Endothelial cell of umbilical vein (primary cell): ENCODE data around the gene EPHB6. TPM values are rescaled to one million over a fixed set of nuclear protein-coding genes. Genes with fewer than 3 reads are reported as not detected.

Experiments
- BruUV-seq: library from RNA; stranded (reverse); fragments of 400-500 nt; replicated peaks from 2 replicates; lab custom pipeline; 2021; lab: Mats Ljungman, UMichigan
- CTCF ChIA-PET: fragments of 300-600, 350-600 bp; sonication (Branson Sonifier 250); formaldehyde crosslinking; loops from one replicate; lab custom pipeline; 2021; ENCODE audit warnings: antibody characterized with exemption, inconsistent platforms; lab: Charles Lee
- POLR2A ChIA-PET: fragments of 300-600, 350-600 bp; sonication (Branson Sonifier 250); formaldehyde crosslinking; loops from one replicate; lab custom pipeline; 2021; ENCODE audit warnings: antibody characterized with exemption, inconsistent platforms; lab: Charles Lee
- DNase-seq: peaks from one replicate; pipeline ENCODE4 v3.0.0-alpha.2; 2011; ENCODE audit warnings: low read depth, low spot score
- FAIRE-seq: peaks from 2 replicates; lab custom pipeline; 2011; peaks lifted over from hg19 to GRCh38; lab: Jason Lieb, UNC
- H2AFZ ChIP-seq: 2 replicates; pipeline ENCODE4 v1.6.0; 2012; ENCODE audit warnings: low read depth, low read length, control low read depth, inconsistent platforms
- H3K27ac ChIP-seq: 2 replicates; pipeline ENCODE4 v1.5.1; 2011; ENCODE audit warnings: low read depth, mild to moderate bottlenecking, control low read depth, low read length, moderate library complexity; ENCODE audit not compliant: insufficient read depth
- H3K27me3 ChIP-seq, 2 experiments: 2 replicates each; pipeline versions ENCODE4 v1.6.0 to v1.6.1; 2011; ENCODE audit warnings: low read length in 2 of 2, mixed read lengths in 1 of 2; ENCODE audit not compliant: control insufficient read depth in 2 of 2, insufficient read depth in 2 of 2
- H3K36me3 ChIP-seq, 2 experiments: 2 replicates in 1 of 2; 3 replicates in 1 of 2; pipeline ENCODE4 v1.5.1; 2011; ENCODE audit warnings: low read length in 2 of 2, mild to moderate bottlenecking in 1 of 2, moderate library complexity in 1 of 2; ENCODE audit not compliant: control insufficient read depth in 2 of 2, insufficient read depth in 2 of 2; ENCODE audit errors: extremely low read depth in 1 of 2
- H3K4me1 ChIP-seq: 3 replicates; pipeline ENCODE4 v1.5.1; 2011; ENCODE audit warnings: mild to moderate bottlenecking, low read length; ENCODE audit not compliant: control insufficient read depth, insufficient read depth; ENCODE audit errors: extremely low read depth
- H3K4me2 ChIP-seq: 2 replicates; pipeline ENCODE4 v1.6.1; 2011; ENCODE audit warnings: low read length, control low read depth, mixed read lengths; ENCODE audit not compliant: insufficient read depth
- H3K4me3 ChIP-seq, 3 experiments: fragments of 200-600 bp in 1 of 3; sonication (generic), shearing (Covaris generic) in 1 of 3; replicated peaks in 1 of 3; 2 replicates each; pipeline ENCODE4 v1.5.1; 2011 to 2016; ENCODE audit warnings: control low read depth in 3 of 3, low read length in 3 of 3, mild to moderate bottlenecking in 2 of 3, inconsistent platforms in 1 of 3, low read depth in 1 of 3, moderate library complexity in 1 of 3; ENCODE audit not compliant: insufficient read depth in 1 of 3
- H3K79me2 ChIP-seq: 2 replicates; pipeline ENCODE4 v1.6.0; 2012; ENCODE audit warnings: low read length, inconsistent platforms; ENCODE audit not compliant: control insufficient read depth, insufficient read depth
- H3K9ac ChIP-seq: replicated peaks from 2 replicates; pipeline ENCODE3; 2011; ENCODE audit warnings: low read length, control low read depth; ENCODE audit not compliant: insufficient read depth; ENCODE audit errors: extremely low read depth
- H3K9me1 ChIP-seq: replicated peaks from 3 replicates; pipeline ENCODE4 v1.6.0; 2011; ENCODE audit warnings: mild to moderate bottlenecking, low read length; ENCODE audit not compliant: control insufficient read depth, insufficient read depth; ENCODE audit errors: extremely low read depth
- H3K9me3 ChIP-seq: replicated peaks from 2 replicates; pipeline ENCODE4 v1.5.1; 2012; ENCODE audit warnings: low read length, inconsistent platforms; ENCODE audit not compliant: control insufficient read depth, insufficient read depth
- H4K20me1 ChIP-seq: replicated peaks from 2 replicates; pipeline ENCODE3; 2011; ENCODE audit warnings: mild to moderate bottlenecking, low read length; ENCODE audit not compliant: control insufficient read depth, insufficient read depth; ENCODE audit errors: extremely low read depth
- FOS ChIP-seq: IDR thresholded peaks from 2 replicates; pipeline ENCODE4 v1.6.1; 2011; ENCODE audit warnings: mild to moderate bottlenecking, low read length, moderate library complexity, borderline replicate concordance; ENCODE audit not compliant: insufficient read depth
- GATA2 ChIP-seq: IDR thresholded peaks from 2 replicates; pipeline ENCODE4 v1.7.0; 2011; ENCODE audit warnings: low read depth, mild to moderate bottlenecking, moderate library complexity, mixed read lengths, low read length; ENCODE audit not compliant: insufficient read length, insufficient read depth
- JUN ChIP-seq: IDR thresholded peaks from 2 replicates; pipeline ENCODE4 v1.6.1; 2011; ENCODE audit warnings: borderline replicate concordance, low read depth; ENCODE audit not compliant: insufficient read length, insufficient read depth
- MYC ChIP-seq: IDR thresholded peaks from one replicate; pipeline ENCODE4 v1.6.1; 2011; ENCODE audit warnings: mild to moderate bottlenecking, low read depth, low read length
- POLR2A ChIP-seq: IDR thresholded peaks from 2 replicates; pipeline ENCODE4 v1.6.1; 2012; ENCODE audit warnings: low read depth, mild to moderate bottlenecking, control low read depth, low read length
- POLR2AphosphoS5 ChIP-seq: IDR thresholded peaks from 2 replicates; pipeline ENCODE4 v1.6.1; 2012; ENCODE audit warnings: low read depth, mild to moderate bottlenecking, control low read depth, low read length, moderate library complexity; ENCODE audit not compliant: insufficient read depth
- dilution Hi-C: fragments of 300-500 bp; cut with MboI; formaldehyde crosslinking; loops from one replicate; pipeline ENCODE4 v1.15.0; 2019; ENCODE audit warnings: low sequenced_read_pairs; ENCODE audit not compliant: extremely low pct_ligation_motif_present
- intact Hi-C: fragments of 100-400 bp; cut with micrococcal nuclease; formaldehyde crosslinking; loops from one replicate; pipeline ENCODE4 v1.10.0; 2022
- polyA plus RNA-seq, 4 experiments: library from polyadenylated mRNA; depleted of rRNA in 3 of 4; stranded (reverse) in 3 of 4; unstranded in 1 of 4; fragments of >200 nt; gene quantifications; 2 replicates each; pipeline versions ENCODE4 v1.2.1 to v1.2.3, GENCODE V29; 2011 to 2012; ENCODE audit warnings: missing spikeins in 1 of 4
- total RNA-seq: library from RNA; stranded (reverse); gene quantifications from 2 replicates; pipeline ENCODE4 v1.2.3, GENCODE V29; 2021
- TF ChIP-seq, protein P1 (sequence below), 2 donors: IDR thresholded peaks; 1 replicate in 1 of 2; 2 replicates in 1 of 2; pipeline ENCODE4 v1.5.1; 2011; ENCODE audit warnings: low read length in 2 of 2, mild to moderate bottlenecking in 2 of 2, moderate library complexity in 2 of 2, control low read depth in 1 of 2, inconsistent platforms in 1 of 2, low read depth in 1 of 2; ENCODE audit not compliant: insufficient read depth in 1 of 2; ENCODE audit errors: extremely low read depth in 1 of 2
- TF ChIP-seq, protein P2 (sequence below): IDR thresholded peaks from 2 replicates; pipeline ENCODE4 v1.6.1; 2011; ENCODE audit not compliant: insufficient read depth, insufficient read length

Gene EPHB6
- total and polyA plus RNA-seq, 2 donors (not counting 3 experiments of a cell fraction or from before 2014, with no cell fraction given) = 0.86 to 2.9 TPM

DNA sequence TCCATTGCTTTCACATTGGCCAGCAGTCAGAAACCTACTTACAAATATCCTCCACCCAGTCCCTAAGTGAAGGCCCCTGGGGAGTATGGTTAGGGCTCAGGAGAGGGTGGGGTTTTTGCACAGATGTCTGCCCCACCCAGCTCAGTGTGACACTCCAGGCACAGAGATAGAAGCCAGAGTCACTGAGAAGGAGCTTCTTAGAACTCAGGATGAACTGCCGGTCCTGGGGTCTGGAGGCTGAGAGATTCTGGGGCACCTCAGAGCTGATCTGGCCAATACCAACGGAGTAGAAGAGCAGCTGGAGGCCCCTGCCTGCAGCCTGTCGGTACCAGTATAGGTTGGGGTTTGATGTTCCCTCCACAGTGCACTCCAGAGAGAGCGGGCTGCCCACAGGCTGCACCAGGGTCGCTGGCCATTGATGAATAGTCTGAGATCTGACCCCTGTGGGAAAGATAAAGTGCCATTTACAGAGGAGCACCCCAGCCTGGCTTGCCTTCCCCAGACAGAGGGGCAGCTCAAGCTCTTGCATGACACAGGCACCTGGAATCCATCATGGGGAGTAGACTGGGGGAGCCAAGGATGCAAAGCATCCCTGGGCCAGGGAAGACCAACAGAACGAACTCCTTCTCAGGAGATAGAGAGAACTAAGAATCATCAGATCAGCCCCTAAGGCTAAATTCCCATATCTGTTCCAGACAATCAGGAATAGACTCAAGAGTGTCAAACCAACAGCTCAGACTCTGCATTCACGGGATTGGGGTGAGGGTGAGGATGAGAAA lies 42.2 kb upstream of the EPHB6 start:
- Histone ChIP-seq H3K9me3 (no peaks in the 10 kb centered on the region), H3K4me2 (no peak overlapping the region), H3K4me3 (no peak overlapping the region), H3K4me1 (peaks cover 36% of the 10 kb centered on the region), H2AFZ (no peak overlapping the region), H3K9me1 (no peaks in the 10 kb centered on the region), H3K79me2 (no peaks in the 10 kb centered on the region), H4K20me1 (no peaks in the 10 kb centered on the region), H3K27ac (no peak overlapping the region), H3K36me3 (no peaks in the 10 kb centered on the region), H3K9ac (no peak overlapping the region), H3K27me3 (no peaks in the 10 kb centered on the region)
- no peak for DNase-seq
- dilution Hi-C loops = no loop called here
- no peak for FAIRE-seq
- no TSS peak for BruUV-seq
- intact Hi-C loops = no loop called here
- ChIA-PET CTCF (interaction anchor here (0.8 to 9.8 kb wide), 15 partner anchors 22 to 334 kb away, joined by 3 to 425 read pairs (median 5); no protein-coding TSS in a partner anchor), POLR2A (no interaction called here)
- TF ChIP-seq POLR2A (no peak), POLR2AphosphoS5 (no peak)

DNA sequence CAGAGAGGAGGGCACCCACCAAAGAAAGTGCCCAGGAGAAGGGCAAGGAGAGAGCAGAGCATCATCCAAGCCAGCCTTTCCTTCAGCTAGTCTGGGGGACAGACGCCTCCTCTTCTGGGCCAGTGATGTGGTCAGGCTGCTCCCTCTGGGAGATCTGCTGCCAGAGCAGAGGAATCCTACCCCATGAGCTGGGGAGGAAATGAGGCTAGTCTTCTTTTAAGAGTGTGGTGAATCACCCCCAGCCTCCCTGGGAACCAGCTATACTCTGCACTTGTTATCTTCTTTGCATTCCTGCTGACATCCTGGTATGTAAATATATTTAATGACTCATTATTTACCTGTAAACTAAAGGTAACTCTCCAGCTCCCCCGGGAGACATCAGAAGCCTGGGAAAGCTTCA lies 41.6 kb upstream of the EPHB6 start:
- Histone ChIP-seq H3K9me3 (no peaks in the 10 kb centered on the region), H3K4me3 (no peak overlapping the region), H4K20me1 (no peaks in the 10 kb centered on the region), H3K27me3 (peaks cover 0 to 3% of the 10 kb centered on the region in 2 experiments), H2AFZ (no peak overlapping the region), H3K4me2 (no peak overlapping the region), H3K4me1 (peaks cover 32% of the 10 kb centered on the region), H3K9ac (no peak overlapping the region), H3K9me1 (no peaks in the 10 kb centered on the region), H3K36me3 (no peaks in the 10 kb centered on the region), H3K27ac (no peak overlapping the region), H3K79me2 (no peaks in the 10 kb centered on the region)
- dilution Hi-C loops (no loop called here), intact Hi-C loops (no loop called here)
- CTCF ChIA-PET = interaction anchor here (0.6 to 9.8 kb wide), 16 partner anchors 23 to 354 kb away, joined by 3 to 425 read pairs (median 4); no protein-coding TSS in a partner anchor
- POLR2A ChIA-PET = no interaction called here
- BruUV-seq = no TSS peak
- FAIRE-seq = peak; percentile 38
- peak; percentile 25 for DNase-seq
- TF ChIP-seq, protein P1, sequence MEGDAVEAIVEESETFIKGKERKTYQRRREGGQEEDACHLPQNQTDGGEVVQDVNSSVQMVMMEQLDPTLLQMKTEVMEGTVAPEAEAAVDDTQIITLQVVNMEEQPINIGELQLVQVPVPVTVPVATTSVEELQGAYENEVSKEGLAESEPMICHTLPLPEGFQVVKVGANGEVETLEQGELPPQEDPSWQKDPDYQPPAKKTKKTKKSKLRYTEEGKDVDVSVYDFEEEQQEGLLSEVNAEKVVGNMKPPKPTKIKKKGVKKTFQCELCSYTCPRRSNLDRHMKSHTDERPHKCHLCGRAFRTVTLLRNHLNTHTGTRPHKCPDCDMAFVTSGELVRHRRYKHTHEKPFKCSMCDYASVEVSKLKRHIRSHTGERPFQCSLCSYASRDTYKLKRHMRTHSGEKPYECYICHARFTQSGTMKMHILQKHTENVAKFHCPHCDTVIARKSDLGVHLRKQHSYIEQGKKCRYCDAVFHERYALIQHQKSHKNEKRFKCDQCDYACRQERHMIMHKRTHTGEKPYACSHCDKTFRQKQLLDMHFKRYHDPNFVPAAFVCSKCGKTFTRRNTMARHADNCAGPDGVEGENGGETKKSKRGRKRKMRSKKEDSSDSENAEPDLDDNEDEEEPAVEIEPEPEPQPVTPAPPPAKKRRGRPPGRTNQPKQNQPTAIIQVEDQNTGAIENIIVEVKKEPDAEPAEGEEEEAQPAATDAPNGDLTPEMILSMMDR (IDR thresholded peaks at IDR 0.05; ENCODE audit: extremely low read depth in 1 of 2, insufficient read depth in 1 of 2, low read depth in 1 of 2, low read length in 2 of 2) = no peak
- peak; percentile 60 for TF ChIP-seq GATA2
- TF ChIP-seq, protein P2, sequence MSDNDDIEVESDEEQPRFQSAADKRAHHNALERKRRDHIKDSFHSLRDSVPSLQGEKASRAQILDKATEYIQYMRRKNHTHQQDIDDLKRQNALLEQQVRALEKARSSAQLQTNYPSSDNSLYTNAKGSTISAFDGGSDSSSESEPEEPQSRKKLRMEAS = no peak
- peak; percentile 73 for TF ChIP-seq FOS
- TF ChIP-seq JUN = peak; percentile 4
- no peak for TF ChIP-seq POLR2A
- TF ChIP-seq MYC = no peak
